Mesendoderm (in vitro differentiated cells): Measurements from ENCODE around the gene SYT1.

Source experiments
- DNase-seq: peaks from one replicate; pipeline ENCODE4 v3.0.0; 2013
- H2AK5ac ChIP-seq: 2 replicates; pipeline ENCODE4 v1.6.1; 2013; ENCODE audit warnings: low read length, inconsistent platforms
- H2BK120ac ChIP-seq: 2 replicates; pipeline ENCODE4 v1.6.1; 2013; ENCODE audit warnings: low read depth, mild to moderate bottlenecking, low read length, moderate library complexity, mixed read lengths
- H2BK15ac ChIP-seq: replicated peaks from 2 replicates; pipeline ENCODE4 v1.6.1; 2013; ENCODE audit warnings: low read depth, mild to moderate bottlenecking, moderate library complexity
- H2BK5ac ChIP-seq: 2 replicates; pipeline ENCODE4 v1.6.1; 2013; ENCODE audit warnings: low read length, inconsistent platforms
- H3K18ac ChIP-seq: 2 replicates; pipeline ENCODE4 v1.6.1; 2013; ENCODE audit warnings: mild to moderate bottlenecking, low read length, mixed read lengths
- H3K23ac ChIP-seq: one replicate; pipeline ENCODE4 v1.6.1; 2013; ENCODE audit warnings: low read length
- H3K27ac ChIP-seq: 2 replicates; pipeline ENCODE4 v1.5.1; 2013; ENCODE audit warnings: low read depth, mild to moderate bottlenecking, inconsistent platforms, low read length, moderate library complexity
- H3K27me3 ChIP-seq: 2 replicates; pipeline ENCODE4 v1.6.1; 2013; ENCODE audit warnings: low read length, control low read depth, mild to moderate bottlenecking, inconsistent platforms; ENCODE audit not compliant: insufficient read depth, poor library complexity
- H3K36me3 ChIP-seq: 2 replicates; pipeline ENCODE4 v1.6.1; 2013; ENCODE audit warnings: low read length, inconsistent platforms; ENCODE audit not compliant: control insufficient read depth, insufficient read depth
- H3K4ac ChIP-seq: one replicate; pipeline ENCODE4 v1.6.1; 2013; ENCODE audit warnings: low read depth, mild to moderate bottlenecking, low read length, moderate library complexity
- H3K4me1 ChIP-seq: 2 replicates; pipeline ENCODE4 v1.6.1; 2013; ENCODE audit warnings: low read depth, low read length, inconsistent platforms; ENCODE audit not compliant: control insufficient read depth
- H3K4me2 ChIP-seq: 2 replicates; pipeline ENCODE4 v1.6.1; 2013; ENCODE audit warnings: low read length
- H3K4me3 ChIP-seq: 2 replicates; pipeline ENCODE4 v1.5.1; 2013; ENCODE audit warnings: mild to moderate bottlenecking, low read length
- H3K56ac ChIP-seq: one replicate; pipeline ENCODE4 v1.6.1; 2013; ENCODE audit warnings: low read length
- H3K79me1 ChIP-seq: 2 replicates; pipeline ENCODE4 v1.6.1; 2013; ENCODE audit warnings: low read length, inconsistent platforms
- H3K79me2 ChIP-seq: 2 replicates; pipeline ENCODE4 v1.6.1; 2013; ENCODE audit warnings: mild to moderate bottlenecking, low read length; ENCODE audit not compliant: control insufficient read depth, insufficient read depth
- H3K9ac ChIP-seq: 2 replicates; pipeline ENCODE4 v1.6.1; 2013; ENCODE audit warnings: low read length, inconsistent platforms
- H4K5ac ChIP-seq: one replicate; pipeline ENCODE4 v1.6.1; 2013; ENCODE audit warnings: low read length
- H4K8ac ChIP-seq: one replicate; pipeline ENCODE4 v1.6.1; 2013; ENCODE audit warnings: low read depth, mild to moderate bottlenecking, control low read depth, low read length, moderate library complexity
- WGBS: extraction: QIAGEN DNeasy Blood & Tissue Kit; methylation state at CpG from one replicate; pipeline ENCODE4 v1.1.7; 2013; ENCODE audit warnings: low lambda C conversion rate, missing lambda C conversion rate; ENCODE audit not compliant: insufficient coverage; ENCODE audit errors: extremely low coverage; 5-methylcytosine and 5-hydroxymethylcytosine counted together

The SYT1 gene

DNA sequence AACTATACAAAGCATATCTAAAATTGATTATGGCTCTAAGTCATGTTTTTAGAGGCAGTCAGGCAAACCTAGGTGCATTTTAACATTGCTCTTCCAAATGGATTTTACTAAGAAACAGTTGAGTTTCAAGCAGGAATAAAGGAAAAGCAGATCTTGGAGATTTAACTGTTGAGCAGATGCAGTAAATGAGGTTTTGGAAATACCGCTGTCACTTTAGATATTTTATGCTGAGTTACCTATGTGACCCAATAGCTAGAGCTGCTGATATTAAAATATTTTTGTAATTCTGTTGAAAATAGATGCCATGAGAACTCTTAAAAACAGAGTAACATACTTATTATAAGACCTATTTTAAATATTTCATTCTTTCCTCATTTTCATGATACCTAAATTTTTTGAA lies 181.4 kb downstream of the SYT1 start:
- Histone ChIP-seq H3K79me1 (no peaks in the 10 kb centered on the region), H4K5ac (no peak overlapping the region), H3K18ac (no peak overlapping the region), H3K9ac (no peak overlapping the region), H2BK5ac (no peak overlapping the region), H2BK15ac (no peak overlapping the region), H3K27ac (no peak overlapping the region), H3K4me2 (no peak overlapping the region), H3K27me3 (no peaks in the 10 kb centered on the region), H3K23ac (no peak overlapping the region), H3K56ac (no peak overlapping the region), H3K4me3 (no peak overlapping the region), H4K8ac (no peak overlapping the region), H3K36me3 (no peaks in the 10 kb centered on the region), H3K4ac (no peak overlapping the region), H2BK120ac (no peak overlapping the region), H3K4me1 (no peaks in the 10 kb centered on the region), H2AK5ac (no peak overlapping the region), H3K79me2 (no peaks in the 10 kb centered on the region)
- WGBS, result no CpG with 5 or more reads among the region's 1 CpG
- no peak for DNase-seq

DNA sequence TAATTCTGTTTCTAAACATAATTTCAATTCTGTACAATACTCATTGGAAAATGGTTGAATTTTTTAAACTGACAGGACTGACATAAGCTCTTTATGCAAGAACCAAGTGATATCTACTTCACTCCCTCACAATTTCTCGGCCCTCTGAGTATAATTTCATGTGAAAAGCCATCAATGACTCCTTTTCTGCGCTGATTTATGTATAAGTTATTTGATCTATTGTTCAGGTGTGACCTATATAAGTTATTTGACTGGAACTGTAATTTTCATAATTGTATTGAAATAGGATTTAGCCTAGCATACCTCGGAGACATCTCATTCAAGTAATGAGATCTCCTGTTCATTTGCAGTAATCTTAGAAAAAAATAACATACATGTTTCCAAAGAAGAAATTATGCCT lies 184.4 kb downstream of the SYT1 start:
- Histone ChIP-seq H2BK15ac (no peak overlapping the region), H2BK120ac (no peak overlapping the region), H3K27ac (no peak overlapping the region), H3K4me1 (no peaks in the 10 kb centered on the region), H3K9ac (no peak overlapping the region), H3K79me1 (no peaks in the 10 kb centered on the region), H3K56ac (no peak overlapping the region), H3K4ac (no peak overlapping the region), H3K4me2 (no peak overlapping the region), H2AK5ac (no peak overlapping the region), H3K36me3 (no peaks in the 10 kb centered on the region), H4K5ac (no peak overlapping the region), H3K18ac (no peak overlapping the region), H3K4me3 (no peak overlapping the region), H3K79me2 (no peaks in the 10 kb centered on the region), H3K23ac (no peak overlapping the region), H4K8ac (no peak overlapping the region), H3K27me3 (no peaks in the 10 kb centered on the region), H2BK5ac (no peak overlapping the region)
- no peak for DNase-seq
- WGBS, result no CpG with 5 or more reads among the region's 3 CpGs

DNA sequence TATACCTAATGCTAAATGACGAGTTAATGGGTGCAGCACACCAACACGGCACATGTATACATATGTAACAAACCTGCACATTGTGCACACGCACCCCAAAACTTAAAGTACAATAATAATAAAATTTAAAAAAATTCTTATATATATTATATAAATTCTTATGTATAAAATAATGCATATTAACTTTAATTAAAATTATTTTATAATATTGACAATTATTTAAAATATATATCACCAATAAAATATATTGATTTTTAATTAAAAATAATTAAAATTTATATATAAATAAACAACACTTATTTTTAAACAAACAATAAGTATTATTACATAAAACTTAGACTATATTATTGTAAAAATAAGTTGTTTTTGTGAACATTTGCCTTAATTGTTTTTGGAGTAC lies 188.8 kb downstream of the SYT1 start:
- DNase-seq, result no peak
- no peak overlapping the region for H4K8ac ChIP-seq
- H2AK5ac ChIP-seq, result no peak overlapping the region
- no peaks in the 10 kb centered on the region for H3K79me2 ChIP-seq
- no peak overlapping the region for H3K56ac ChIP-seq
- H3K27me3 ChIP-seq, result no peaks in the 10 kb centered on the region
- WGBS, result no CpG with 5 or more reads among the region's 3 CpGs
- peaks cover under 1% of the 10 kb centered on the region for H3K4me1 ChIP-seq
- no peak overlapping the region for H4K5ac ChIP-seq
- no peak overlapping the region for H3K27ac ChIP-seq
- no peak overlapping the region for H3K9ac ChIP-seq
- H3K79me1 ChIP-seq, result no peaks in the 10 kb centered on the region
- H3K18ac ChIP-seq, result no peak overlapping the region
- no peak overlapping the region for H3K23ac ChIP-seq
- H2BK5ac ChIP-seq, result no peak overlapping the region
- no peak overlapping the region for H2BK120ac ChIP-seq
- H3K4ac ChIP-seq, result no peak overlapping the region
- H3K36me3 ChIP-seq, result no peaks in the 10 kb centered on the region
- H3K4me2 ChIP-seq, result no peak overlapping the region
- no peak overlapping the region for H2BK15ac ChIP-seq
- H3K4me3 ChIP-seq, result no peak overlapping the region

DNA sequence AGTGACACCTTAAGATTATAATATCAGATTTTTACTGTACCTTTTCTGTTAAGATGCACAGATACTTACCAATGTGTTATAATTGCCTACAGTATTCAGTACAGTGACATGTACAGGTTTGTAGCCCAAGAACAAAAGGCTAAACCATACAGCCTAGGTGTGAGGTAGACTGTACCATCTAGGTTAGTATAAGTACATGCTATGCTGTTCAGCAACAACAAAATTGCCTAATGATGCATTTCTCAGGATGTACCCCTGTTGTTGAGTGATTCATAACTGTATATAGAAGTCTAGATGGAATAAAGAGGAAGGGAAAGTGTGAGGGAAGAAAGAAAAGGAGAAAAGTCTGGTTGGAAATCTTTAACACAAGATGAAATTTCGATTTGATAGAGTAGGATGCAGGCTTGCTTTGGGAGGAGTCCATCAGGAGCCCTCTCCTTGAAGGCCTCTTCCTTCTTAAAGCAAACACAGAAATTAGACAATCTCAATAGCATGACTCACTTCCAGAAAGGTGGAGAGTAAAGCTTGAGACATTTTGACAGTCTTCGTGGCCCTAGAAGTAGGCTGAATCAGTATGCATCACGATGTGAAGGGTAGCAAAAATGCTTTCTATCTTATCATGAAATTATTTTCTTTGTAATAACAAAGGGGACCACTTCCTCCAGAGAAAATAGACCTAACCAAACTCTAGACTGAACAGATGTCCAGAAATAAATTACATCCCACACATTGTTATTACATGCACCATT lies 191.5 kb downstream of the SYT1 start:
- H3K9ac ChIP-seq, result no peak overlapping the region
- no peak overlapping the region for H3K18ac ChIP-seq
- no peak overlapping the region for H3K27ac ChIP-seq
- no peaks in the 10 kb centered on the region for H3K79me1 ChIP-seq
- H2BK5ac ChIP-seq, result no peak overlapping the region
- WGBS, result no CpG with 5 or more reads among the region's 3 CpGs
- H4K5ac ChIP-seq, result no peak overlapping the region
- DNase-seq, result no peak
- H3K4me1 ChIP-seq, result peaks cover 2% of the 10 kb centered on the region
- no peak overlapping the region for H4K8ac ChIP-seq
- H3K4me3 ChIP-seq, result no peak overlapping the region
- no peak overlapping the region for H2BK120ac ChIP-seq
- H3K27me3 ChIP-seq, result no peaks in the 10 kb centered on the region
- H3K23ac ChIP-seq, result no peak overlapping the region
- H3K4ac ChIP-seq, result no peak overlapping the region
- no peak overlapping the region for H2BK15ac ChIP-seq
- no peak overlapping the region for H3K56ac ChIP-seq
- no peaks in the 10 kb centered on the region for H3K79me2 ChIP-seq
- no peaks in the 10 kb centered on the region for H3K36me3 ChIP-seq
- H2AK5ac ChIP-seq, result no peak overlapping the region
- H3K4me2 ChIP-seq, result no peak overlapping the region

DNA sequence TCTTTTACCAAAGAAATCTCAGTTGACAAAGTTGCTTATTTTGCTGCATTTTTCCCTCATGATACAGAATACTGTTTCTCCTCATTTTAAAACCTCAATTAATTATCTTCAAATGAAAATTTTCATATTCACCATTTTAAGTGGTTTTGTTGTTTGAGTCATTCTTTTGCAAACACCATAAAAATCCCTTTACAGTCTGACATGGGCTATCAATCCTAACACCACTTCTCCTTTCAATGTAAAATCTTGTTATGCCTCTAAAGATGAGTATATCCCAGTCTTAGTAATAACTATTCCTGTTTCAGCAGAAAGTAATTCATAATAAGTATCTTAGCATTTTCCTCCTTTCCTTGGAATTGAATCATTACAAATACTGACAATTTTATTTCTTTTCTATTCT lies 192.2 kb downstream of the SYT1 start:
- no peak for DNase-seq
- Histone ChIP-seq H2BK5ac (no peak overlapping the region), H3K9ac (no peak overlapping the region), H3K79me1 (no peaks in the 10 kb centered on the region), H3K4me1 (peaks cover 2% of the 10 kb centered on the region), H2BK15ac (no peak overlapping the region), H3K4me2 (no peak overlapping the region), H3K36me3 (no peaks in the 10 kb centered on the region), H3K56ac (no peak overlapping the region), H4K8ac (no peak overlapping the region), H2BK120ac (no peak overlapping the region), H3K18ac (no peak overlapping the region), H3K23ac (no peak overlapping the region), H2AK5ac (no peak overlapping the region), H4K5ac (no peak overlapping the region), H3K4me3 (no peak overlapping the region), H3K79me2 (no peaks in the 10 kb centered on the region), H3K27ac (no peak overlapping the region), H3K27me3 (no peaks in the 10 kb centered on the region), H3K4ac (no peak overlapping the region)

DNA sequence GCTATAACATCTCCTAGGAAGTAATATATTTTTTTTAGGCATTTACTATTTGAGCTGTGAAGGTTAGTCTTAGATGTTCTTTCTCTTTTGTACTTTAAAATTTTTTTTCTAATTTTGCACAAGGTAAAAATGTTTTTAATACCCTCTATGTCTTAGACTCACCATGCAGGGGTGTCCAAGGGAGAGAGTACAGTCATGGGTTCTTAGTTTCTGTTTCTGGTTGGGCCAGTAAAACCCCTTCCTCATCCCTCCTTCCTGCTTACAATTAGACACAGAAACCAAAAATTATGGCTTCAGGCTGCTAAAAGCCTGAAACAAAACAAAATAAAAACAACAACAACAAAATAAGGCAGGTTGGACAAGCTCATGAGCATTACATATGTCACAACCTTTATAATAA lies 193.0 kb downstream of the SYT1 start:
- H2BK15ac ChIP-seq, result no peak overlapping the region
- peaks cover 2% of the 10 kb centered on the region for H3K4me1 ChIP-seq
- no peak overlapping the region for H3K9ac ChIP-seq
- no peak overlapping the region for H3K4me3 ChIP-seq
- H3K79me2 ChIP-seq, result no peaks in the 10 kb centered on the region
- H3K4ac ChIP-seq, result no peak overlapping the region
- no peak for DNase-seq
- no peak overlapping the region for H4K8ac ChIP-seq
- no peak overlapping the region for H3K4me2 ChIP-seq
- H3K23ac ChIP-seq, result no peak overlapping the region
- no peak overlapping the region for H2AK5ac ChIP-seq
- no peak overlapping the region for H2BK5ac ChIP-seq
- no peak overlapping the region for H3K18ac ChIP-seq
- no peak overlapping the region for H3K27ac ChIP-seq
- H3K56ac ChIP-seq, result no peak overlapping the region
- no peaks in the 10 kb centered on the region for H3K79me1 ChIP-seq
- H3K27me3 ChIP-seq, result no peaks in the 10 kb centered on the region
- no peaks in the 10 kb centered on the region for H3K36me3 ChIP-seq
- no peak overlapping the region for H2BK120ac ChIP-seq
- no peak overlapping the region for H4K5ac ChIP-seq
